D721Med (cell line): Measurements from ENCODE around the gene TFF1.

Experiments
- DNase-seq: peaks from one replicate; pipeline ENCODE4 v3.0.0; 2011; ENCODE audit warnings: low spot score; ENCODE audit not compliant: insufficient read length
- FAIRE-seq: peaks from 2 replicates; lab custom pipeline; 2011; peaks lifted over from hg19 to GRCh38; lab: Jason Lieb, UNC
- TF ChIP-seq, protein P1 (sequence below): IDR thresholded peaks from 2 replicates; pipeline ENCODE4 v1.5.1; 2012; ENCODE audit warnings: mild to moderate bottlenecking, control low read depth; ENCODE audit not compliant: insufficient read depth; ENCODE audit errors: missing control alignments

Gene TFF1

DNA sequence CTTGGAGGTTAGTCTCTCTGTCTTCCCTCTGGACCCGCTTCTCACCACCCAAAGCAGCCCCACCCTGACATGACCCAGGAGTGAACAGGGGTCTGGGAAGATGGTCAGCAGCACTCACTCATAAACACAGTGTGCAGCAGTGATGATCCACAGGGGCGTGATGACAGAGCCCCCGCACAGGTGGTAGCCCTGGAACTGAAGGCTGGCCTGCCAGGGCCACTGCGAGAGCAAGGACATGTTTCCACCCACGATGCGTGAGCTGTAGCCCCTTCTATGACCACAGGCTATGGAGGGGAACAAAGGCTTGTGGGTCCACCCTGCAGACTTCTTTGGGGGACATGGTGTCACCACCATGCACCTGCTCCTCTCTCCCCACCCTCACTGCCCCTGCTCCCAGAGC is 16.6 kb upstream of the TFF1 start:
- DNase-seq = no peak
- no peak for FAIRE-seq
- TF ChIP-seq, protein P1, sequence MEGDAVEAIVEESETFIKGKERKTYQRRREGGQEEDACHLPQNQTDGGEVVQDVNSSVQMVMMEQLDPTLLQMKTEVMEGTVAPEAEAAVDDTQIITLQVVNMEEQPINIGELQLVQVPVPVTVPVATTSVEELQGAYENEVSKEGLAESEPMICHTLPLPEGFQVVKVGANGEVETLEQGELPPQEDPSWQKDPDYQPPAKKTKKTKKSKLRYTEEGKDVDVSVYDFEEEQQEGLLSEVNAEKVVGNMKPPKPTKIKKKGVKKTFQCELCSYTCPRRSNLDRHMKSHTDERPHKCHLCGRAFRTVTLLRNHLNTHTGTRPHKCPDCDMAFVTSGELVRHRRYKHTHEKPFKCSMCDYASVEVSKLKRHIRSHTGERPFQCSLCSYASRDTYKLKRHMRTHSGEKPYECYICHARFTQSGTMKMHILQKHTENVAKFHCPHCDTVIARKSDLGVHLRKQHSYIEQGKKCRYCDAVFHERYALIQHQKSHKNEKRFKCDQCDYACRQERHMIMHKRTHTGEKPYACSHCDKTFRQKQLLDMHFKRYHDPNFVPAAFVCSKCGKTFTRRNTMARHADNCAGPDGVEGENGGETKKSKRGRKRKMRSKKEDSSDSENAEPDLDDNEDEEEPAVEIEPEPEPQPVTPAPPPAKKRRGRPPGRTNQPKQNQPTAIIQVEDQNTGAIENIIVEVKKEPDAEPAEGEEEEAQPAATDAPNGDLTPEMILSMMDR = no peak

DNA sequence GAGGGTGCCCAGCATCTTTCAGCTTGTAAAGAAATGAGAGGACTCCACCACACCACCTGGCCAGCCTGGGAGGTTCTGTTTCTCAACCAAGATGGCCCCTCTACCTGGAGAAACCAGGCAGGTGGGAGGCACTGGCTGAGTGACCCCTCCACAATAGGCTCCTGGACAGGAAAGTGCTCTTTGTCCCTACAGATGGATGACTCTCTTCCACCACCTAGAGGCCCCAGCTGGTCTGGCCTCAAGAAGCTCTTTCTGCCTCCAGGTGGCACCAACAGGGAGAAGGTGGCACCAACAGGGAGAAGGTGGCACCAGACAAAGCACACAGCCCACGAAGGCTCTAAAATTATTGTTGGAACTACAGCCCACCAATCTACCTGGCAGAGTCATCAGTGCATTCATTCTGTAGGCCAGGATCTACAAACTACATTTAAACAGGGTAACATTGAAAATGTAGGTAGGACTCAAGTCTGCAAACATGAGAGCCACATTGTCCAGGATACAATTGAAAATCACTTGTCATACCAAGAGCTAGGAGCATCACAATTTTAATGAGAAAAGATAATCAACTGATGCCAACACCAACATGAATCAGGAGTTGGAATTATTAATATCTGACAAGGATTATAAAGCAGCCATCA is 15.1 kb upstream of the TFF1 start:
- FAIRE-seq (no peak), DNase-seq (no peak)
- TF ChIP-seq, protein P1 = peak; percentile 50

DNA sequence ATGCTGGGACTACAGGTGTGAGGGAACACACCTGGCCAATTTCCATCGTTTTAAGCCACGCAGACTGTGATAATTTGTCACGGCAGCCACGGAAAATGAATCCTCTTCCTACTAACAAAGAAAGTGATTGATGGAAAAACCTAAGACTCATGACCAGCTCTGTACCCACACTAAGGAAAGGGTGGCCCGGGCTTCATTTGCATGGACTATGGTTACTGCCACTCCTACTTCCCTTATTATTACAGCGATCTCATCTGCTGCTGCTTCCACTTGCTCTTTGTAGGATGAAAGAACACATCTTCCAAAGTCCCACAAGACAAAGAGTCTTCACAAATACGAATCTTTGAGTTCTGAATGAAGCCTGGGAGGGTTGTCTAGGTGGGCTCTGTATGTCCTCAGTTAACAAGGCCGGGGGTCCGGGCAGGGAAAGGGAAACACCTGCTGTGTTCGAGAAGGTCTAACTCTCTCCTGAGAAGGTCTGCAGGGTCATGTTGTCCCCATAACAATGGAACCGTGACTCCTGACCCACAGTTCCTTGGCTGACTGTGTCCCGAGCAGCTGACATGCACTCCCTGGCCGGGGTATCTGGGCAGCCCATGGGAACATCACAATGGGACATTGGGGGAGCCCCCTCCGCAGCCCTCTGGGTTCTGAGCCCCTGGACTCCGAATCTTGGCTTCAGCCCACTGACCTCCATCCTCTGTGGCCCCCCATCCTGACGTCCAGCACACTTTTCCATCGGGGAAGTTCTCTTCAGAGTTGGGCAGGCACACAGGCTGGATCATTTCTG is 13.3 kb upstream of the TFF1 start:
- no peak for FAIRE-seq
- TF ChIP-seq, protein P1 = no peak
- DNase-seq = no peak

DNA sequence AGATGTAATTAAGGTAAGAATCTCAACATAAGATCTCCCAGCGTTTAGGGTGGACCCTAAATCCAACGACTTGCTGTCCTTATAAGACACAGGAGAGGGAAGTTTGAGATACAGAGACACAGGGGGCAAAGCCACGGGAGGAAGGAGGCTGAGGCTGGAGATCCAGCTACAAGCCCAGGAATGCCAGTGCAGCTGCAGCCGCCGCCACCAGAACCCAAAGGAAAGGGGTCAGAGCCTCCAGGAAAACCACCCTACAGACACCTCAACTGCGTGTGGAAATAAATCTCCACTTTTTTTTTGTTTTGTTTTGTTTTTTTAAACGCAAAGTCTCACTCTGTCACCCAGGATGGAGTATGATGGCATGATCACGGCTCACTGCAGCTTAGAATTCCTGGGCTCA is 12.1 kb upstream of the TFF1 start:
- TF ChIP-seq, protein P1 = no peak
- FAIRE-seq = no peak
- DNase-seq = no peak

DNA sequence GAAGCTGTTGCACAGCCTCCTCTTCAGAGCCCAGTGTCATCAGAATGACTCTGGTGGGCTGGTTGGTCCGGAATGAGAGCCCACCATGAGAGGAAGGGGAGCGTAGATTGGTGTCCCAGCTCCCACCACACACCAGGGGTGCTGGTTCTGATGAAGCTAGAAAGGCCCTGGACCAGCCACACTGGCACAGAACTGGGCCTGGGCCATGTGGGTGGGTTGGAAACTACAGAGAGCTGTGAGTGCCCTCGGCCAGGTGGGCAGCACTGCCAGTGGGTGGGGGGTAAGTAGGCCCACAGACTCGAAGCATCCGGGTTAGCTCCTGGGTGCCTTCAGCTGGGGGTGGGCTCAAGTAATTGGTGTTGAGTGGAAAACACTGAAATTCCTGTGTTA is 11.6 kb upstream of the TFF1 start:
- no peak for FAIRE-seq

DNA sequence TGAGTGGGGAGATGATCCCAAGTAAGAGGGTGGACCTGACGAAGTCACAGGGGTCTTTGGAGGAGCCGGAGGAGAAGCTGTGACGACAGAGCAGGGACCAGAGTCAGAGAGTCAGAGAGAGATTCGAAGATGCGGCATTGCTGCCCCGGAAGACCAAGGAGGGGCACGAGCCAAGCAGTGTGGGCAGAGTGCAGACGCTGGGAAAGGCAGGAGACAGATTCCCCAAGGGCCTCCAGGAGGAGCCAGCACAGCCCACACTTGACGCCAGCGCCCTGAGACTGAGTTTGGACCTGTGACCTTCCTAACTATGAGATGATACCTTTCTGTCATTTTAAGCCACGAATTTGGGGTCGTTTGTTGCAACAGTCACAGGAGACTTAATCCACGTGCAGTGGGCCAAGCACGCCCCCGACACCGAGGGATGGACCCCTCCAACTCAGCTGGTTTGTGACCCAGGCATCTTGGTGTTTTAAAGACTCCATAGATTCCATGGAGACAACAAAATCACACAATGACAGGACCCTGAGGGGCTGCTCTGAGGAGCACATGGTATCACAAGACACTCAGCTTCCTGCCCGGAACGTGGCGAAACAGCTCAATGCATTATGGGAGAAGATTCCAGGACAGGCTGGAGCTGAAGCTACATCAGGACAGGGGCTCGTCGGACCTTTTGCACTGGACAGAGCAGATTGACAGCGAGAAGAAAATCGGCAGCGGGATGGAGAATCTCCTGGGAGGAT is 11.0 kb upstream of the TFF1 start:
- TF ChIP-seq, protein P1 = no peak
- no peak for DNase-seq
- no peak for FAIRE-seq

More for the DNA sequence above, 11.6 kb upstream of the TFF1 start:
- DNase-seq = no peak
- TF ChIP-seq, protein P1 = no peak
